ENCODE measurements around the gene NUP50.

The NUP50 gene

GRCh38 chr22:45196308-45196707 is 32.6 kb downstream of the NUP50 start:
- DNase-seq (ENCODE audit: low spot score), result no peak

- no peak for DNase-seq (ENCODE audit: low spot score)
Measured at GRCh38 chr22:45196926-45197605, 33.3 kb downstream of the NUP50 start.

GRCh38 chr22:45197606-45198462 is 34.1 kb downstream of the NUP50 start:
- no peak for DNase-seq (ENCODE audit: low spot score)

- DNase-seq (ENCODE audit: low spot score), result no peak
Measured at GRCh38 chr22:45198463-45198795, 34.7 kb downstream of the NUP50 start.

- DNase-seq (ENCODE audit: low spot score), result no peak
Measured at GRCh38 chr22:45199723-45200122, 36.0 kb downstream of the NUP50 start.

- no peak for DNase-seq (ENCODE audit: low spot score)
Measured at GRCh38 chr22:45200230-45200629, 36.5 kb downstream of the NUP50 start.

GRCh38 chr22:45200860-45201511 is 37.3 kb downstream of the NUP50 start:
- no peak for DNase-seq (ENCODE audit: low spot score)

- DNase-seq (ENCODE audit: low spot score), result no peak
Measured at GRCh38 chr22:45201678-45202332, 38.1 kb downstream of the NUP50 start.

GRCh38 chr22:45202333-45203149 is 38.8 kb downstream of the NUP50 start:
- DNase-seq (ENCODE audit: low spot score), result no peak

GRCh38 chr22:45203150-45203951 is 39.6 kb downstream of the NUP50 start:
- no peak for DNase-seq (ENCODE audit: low spot score)

- no peak for DNase-seq (ENCODE audit: low spot score)
Measured at GRCh38 chr22:45204241-45204640, 40.5 kb downstream of the NUP50 start.

- DNase-seq (ENCODE audit: low spot score), result no peak
Measured at GRCh38 chr22:45204819-45205218, 41.1 kb downstream of the NUP50 start.

- no peak for DNase-seq (ENCODE audit: low spot score)
Measured at GRCh38 chr22:45205276-45205925, 41.7 kb downstream of the NUP50 start.

- no peak for DNase-seq (ENCODE audit: low spot score)
Measured at GRCh38 chr22:45206233-45206632, 42.5 kb downstream of the NUP50 start.

GRCh38 chr22:45207533-45207932 is 43.8 kb downstream of the NUP50 start:
- DNase-seq (ENCODE audit: low spot score), result no peak

GRCh38 chr22:45207981-45208664 is 44.4 kb downstream of the NUP50 start:
- no peak for DNase-seq (ENCODE audit: low spot score)

- no peak for DNase-seq (ENCODE audit: low spot score)
Measured at GRCh38 chr22:45208696-45208992, 44.9 kb downstream of the NUP50 start.

- DNase-seq (ENCODE audit: low spot score), result no peak
Measured at GRCh38 chr22:45208993-45209838, 45.5 kb downstream of the NUP50 start.

- DNase-seq (ENCODE audit: low spot score), result no peak
Measured at GRCh38 chr22:45210174-45210573, 46.4 kb downstream of the NUP50 start.

All from HuH-7.5 (cell line).